ENCODE data around the gene XRCC1.

GRCh38 chr19:43586346-43586745 lies 11.0 kb upstream of the XRCC1 start:
- TF ChIP-seq POLR2AphosphoS5 (IDR thresholded peaks at IDR 0.05) = no peak
- TF ChIP-seq, protein P1, sequence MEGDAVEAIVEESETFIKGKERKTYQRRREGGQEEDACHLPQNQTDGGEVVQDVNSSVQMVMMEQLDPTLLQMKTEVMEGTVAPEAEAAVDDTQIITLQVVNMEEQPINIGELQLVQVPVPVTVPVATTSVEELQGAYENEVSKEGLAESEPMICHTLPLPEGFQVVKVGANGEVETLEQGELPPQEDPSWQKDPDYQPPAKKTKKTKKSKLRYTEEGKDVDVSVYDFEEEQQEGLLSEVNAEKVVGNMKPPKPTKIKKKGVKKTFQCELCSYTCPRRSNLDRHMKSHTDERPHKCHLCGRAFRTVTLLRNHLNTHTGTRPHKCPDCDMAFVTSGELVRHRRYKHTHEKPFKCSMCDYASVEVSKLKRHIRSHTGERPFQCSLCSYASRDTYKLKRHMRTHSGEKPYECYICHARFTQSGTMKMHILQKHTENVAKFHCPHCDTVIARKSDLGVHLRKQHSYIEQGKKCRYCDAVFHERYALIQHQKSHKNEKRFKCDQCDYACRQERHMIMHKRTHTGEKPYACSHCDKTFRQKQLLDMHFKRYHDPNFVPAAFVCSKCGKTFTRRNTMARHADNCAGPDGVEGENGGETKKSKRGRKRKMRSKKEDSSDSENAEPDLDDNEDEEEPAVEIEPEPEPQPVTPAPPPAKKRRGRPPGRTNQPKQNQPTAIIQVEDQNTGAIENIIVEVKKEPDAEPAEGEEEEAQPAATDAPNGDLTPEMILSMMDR (IDR thresholded peaks at IDR 0.05) = no peak
- no peak for TF ChIP-seq POLR2A (IDR thresholded peaks at IDR 0.05)

Measured in breast epithelium (tissue), 3 donors.